Upper lobe of left lung (tissue), 4 donors: ENCODE results near the gene XIRP1.

Source experiments
- CTCF ChIP-seq, 6 experiments: fragments of 450-650 bp in 4 of 6; fragments of 200-600 bp in 2 of 6; sonication (generic) in 2 of 6; IDR thresholded peaks; one replicate each; pipeline ENCODE4 v1.5.1; 2016 to 2019; ENCODE audit warnings: antibody characterized with exemption in 6 of 6
- POLR2A ChIP-seq, 4 donors: fragments of 450-650 bp; IDR thresholded peaks; one replicate each; pipeline ENCODE4 v1.5.1; 2016 to 2017; ENCODE audit warnings: antibody characterized with exemption in 4 of 4, mild to moderate bottlenecking in 2 of 4

- peak; percentile 21 to 56 (median 40) for TF ChIP-seq CTCF (IDR thresholded peaks at IDR 0.05)
- no peak for TF ChIP-seq POLR2A (IDR thresholded peaks at IDR 0.05)
Measured at GRCh38 chr3:39146083-39146501, 46.3 kb downstream of the XIRP1 start.
